K562 (cell line): ENCODE data around the gene OR2A25. TPM values are rescaled to one million over a fixed set of nuclear protein-coding genes. Genes with fewer than 3 reads are reported as not detected.

Experiments used
- ATAC-seq: fragments of 200-7000 bp; cut with Tn5 transposase; 3 replicates; pipeline ENCODE4 v1.9.1; 2020; ENCODE audit warnings: moderate library complexity
- BruUV-seq: library from RNA; stranded (reverse); fragments of 400-500 nt; replicated peaks from 2 replicates; lab custom pipeline; 2021; lab: Mats Ljungman, UMichigan
- CTCF ChIA-PET: fragments of 300-600 bp; formaldehyde crosslinking; extraction: SDS; loops from one replicate; lab custom pipeline; 2021; ENCODE audit warnings: low intra/inter-chr PET ratio; lab: Yijun Ruan, JAX
- POLR2A ChIA-PET: fragments of 300-600, 350-650 bp; sonication (Branson Sonifier 250); formaldehyde crosslinking; extraction: SDS; loops from one replicate; lab custom pipeline; 2021; ENCODE audit warnings: antibody characterized with exemption, inconsistent platforms; lab: Yijun Ruan, JAX
- DNase-seq, 4 experiments: peaks; one replicate each; pipeline versions ENCODE4 v3.0.0 to v3.0.0-alpha.2; 2011 to 2018; ENCODE audit warnings: low spot score in 3 of 4, mixed read lengths in 3 of 4; ENCODE audit errors: extremely low read depth in 1 of 4
- FAIRE-seq: peaks from 2 replicates; lab custom pipeline; 2011; peaks lifted over from hg19 to GRCh38; lab: Jason Lieb, UNC
- H2AFZ ChIP-seq: 2 replicates; pipeline ENCODE4 v1.6.0; 2011; ENCODE audit warnings: low read depth, low read length, control low read depth, inconsistent platforms
- H3K27ac ChIP-seq: fragments of 200-600 bp; 3 replicates; pipeline ENCODE4 v1.8.0; 2011; ENCODE audit warnings: low read depth, mild to moderate bottlenecking, control low read depth, inconsistent platforms, low read length, moderate library complexity, mixed read lengths; ENCODE audit errors: extremely low read depth
- H3K27me3 ChIP-seq, 2 experiments: fragments of 300-600 bp in 1 of 2; 2 replicates in 1 of 2; 3 replicates in 1 of 2; pipeline versions ENCODE4 v1.6.0 to v1.8.0; 2011; ENCODE audit warnings: inconsistent platforms in 2 of 2, low read length in 2 of 2, mild to moderate bottlenecking in 1 of 2, mixed read lengths in 1 of 2, moderate library complexity in 1 of 2; ENCODE audit not compliant: control insufficient read depth in 2 of 2, insufficient read depth in 2 of 2
- H3K36me3 ChIP-seq: fragments of 300-600 bp; 3 replicates; pipeline ENCODE4 v1.8.0; 2011; ENCODE audit warnings: mild to moderate bottlenecking, low read length, inconsistent platforms; ENCODE audit not compliant: control insufficient read depth, insufficient read depth
- H3K4me1 ChIP-seq, 2 experiments: fragments of 200-600 bp in 1 of 2; replicated peaks in 1 of 2; 2 replicates in 1 of 2; 3 replicates in 1 of 2; pipeline versions ENCODE4 v1.5.1 to v1.8.0; 2011; ENCODE audit warnings: inconsistent platforms in 2 of 2, low read length in 2 of 2, mild to moderate bottlenecking in 1 of 2, mixed read lengths in 1 of 2, moderate library complexity in 1 of 2; ENCODE audit not compliant: control insufficient read depth in 2 of 2, insufficient read depth in 2 of 2
- H3K4me2 ChIP-seq: 2 replicates; pipeline ENCODE4 v1.6.1; 2011; ENCODE audit warnings: low read length, control low read depth, inconsistent platforms, mixed read lengths; ENCODE audit not compliant: insufficient read depth
- H3K4me3 ChIP-seq: fragments of 200-600 bp; sonication (generic), shearing (Covaris generic); 2 replicates; pipeline ENCODE4 v1.5.1; 2016; ENCODE audit warnings: control low read depth, inconsistent platforms
- H3K79me2 ChIP-seq: fragments of 200-600 bp; 3 replicates; pipeline ENCODE4 v1.8.0; 2011; ENCODE audit warnings: low read length, inconsistent platforms; ENCODE audit not compliant: control insufficient read depth, insufficient read depth
- H3K9ac ChIP-seq, 2 experiments: 2 replicates each; pipeline versions ENCODE4 v1.6.0 to v1.6.1; 2011; ENCODE audit warnings: low read depth in 2 of 2, low read length in 2 of 2, control low read depth in 1 of 2, inconsistent platforms in 1 of 2, mild to moderate bottlenecking in 1 of 2, mixed read lengths in 1 of 2; ENCODE audit not compliant: insufficient read depth in 1 of 2
- H3K9me1 ChIP-seq: one replicate; pipeline ENCODE4 v1.6.0; 2011; ENCODE audit warnings: inconsistent platforms, mild to moderate bottlenecking, low read length, moderate library complexity; ENCODE audit not compliant: control insufficient read depth, insufficient read depth
- H3K9me3 ChIP-seq: replicated peaks from 2 replicates; pipeline ENCODE4 v1.5.1; 2011; ENCODE audit warnings: low read depth, low read length, inconsistent platforms; ENCODE audit not compliant: control insufficient read depth, insufficient read depth
- H4K20me1 ChIP-seq: replicated peaks from 2 replicates; pipeline ENCODE4 v1.6.1; 2011; ENCODE audit warnings: low read length, inconsistent platforms, mixed read lengths; ENCODE audit not compliant: control insufficient read depth, insufficient read depth
- ADNP ChIP-seq: fragments of 200-800 bp; sonication (Bioruptor generic); IDR thresholded peaks from 2 replicates; pipeline ENCODE4 v1.6.1; 2016; ENCODE audit warnings: missing genetic modification characterization, missing compliant biosample characterization
- BCOR ChIP-seq: fragments of 450-650 bp; IDR thresholded peaks from 2 replicates; pipeline ENCODE4 v1.6.1; 2016
- EWSR1 ChIP-seq: fragments of 450-650 bp; IDR thresholded peaks from 2 replicates; pipeline ENCODE4 v1.6.1; 2018; ENCODE audit warnings: borderline replicate concordance, mild to moderate bottlenecking, low read depth, moderate library complexity; ENCODE audit not compliant: partially characterized antibody
- HMG20A ChIP-seq: fragments of 450-650 bp; formaldehyde crosslinking; conservative IDR thresholded peaks from 2 replicates; pipeline ENCODE4 v1.4.0; 2020; ENCODE audit warnings: mild to moderate bottlenecking, mixed read lengths
- KDM1A ChIP-seq, 2 experiments: fragments of 450-650 bp; IDR thresholded peaks; 2 replicates each; pipeline ENCODE4 v1.6.1; 2016; ENCODE audit warnings: mild to moderate bottlenecking in 2 of 2
- MECOM ChIP-seq: fragments of 250-450 bp; sonication (Bioruptor Pico); IDR thresholded peaks from 2 replicates; pipeline ENCODE4 v1.8.0; 2022; ENCODE audit warnings: inconsistent platforms
- PREB ChIP-seq: sonication (generic); formaldehyde crosslinking; IDR thresholded peaks from 2 replicates; pipeline ENCODE4 v1.8.1; 2023; ENCODE audit warnings: mild to moderate bottlenecking, missing genetic modification reagents
- RBM25 ChIP-seq: fragments of 200-400 bp; formaldehyde crosslinking; IDR thresholded peaks from 2 replicates; pipeline ENCODE4 v1.6.1; 2018; ENCODE audit warnings: low read length, low read depth, moderate library complexity; ENCODE audit not compliant: severe bottlenecking
- RERE ChIP-seq: sonication (generic); formaldehyde crosslinking; IDR thresholded peaks from 2 replicates; pipeline ENCODE4 v1.8.0; 2023; ENCODE audit warnings: missing genetic modification reagents, mild to moderate bottlenecking, borderline replicate concordance
- ZNF146 ChIP-seq: IDR thresholded peaks from one replicate; pipeline ENCODE4 v1.6.1; 2018; ENCODE audit warnings: missing compliant biosample characterization; ENCODE audit not compliant: unreplicated experiment
- WGBS: fragments of 100-300 bp; shearing (Covaris generic); methylation state at CpG from one replicate; pipeline ENCODE4 v1.1.6; 2016; ENCODE audit warnings: low coverage, mixed read lengths; ENCODE audit not compliant: insufficient coverage; ENCODE audit errors: missing lambda C conversion rate; 5-methylcytosine and 5-hydroxymethylcytosine counted together
- in situ Hi-C: fragments of 300-500 bp; cut with MboI; formaldehyde crosslinking; loops from 4 replicates; pipeline ENCODE4 v1.15.0; 2018; ENCODE audit warnings: inconsistent platforms, mixed read lengths
- intact Hi-C: fragments of 100-400 bp; cut with micrococcal nuclease; formaldehyde crosslinking; loops from 2 replicates; pipeline ENCODE4 v1.14.2; 2022
- polyA plus RNA-seq, 8 experiments: library from polyadenylated mRNA; depleted of rRNA in 4 of 8; stranded (reverse) in 5 of 8; unstranded in 3 of 8; fragments of >200 nt; fragmentation: Nextera tagmentation in 2 of 8; fragmentation: Illumina TruSeq in 1 of 8; extraction: Ambion mirVana in 2 of 8; extraction: Trizol in 1 of 8; gene quantifications; 2 replicates each; pipeline versions ENCODE4 v1.2.1 to v1.2.3, GENCODE V29; 2011 to 2014; ENCODE audit warnings: inconsistent platforms in 1 of 8, missing spikeins in 1 of 8
- total RNA-seq, 7 experiments: library from RNA; depleted of rRNA in 6 of 7; stranded (reverse); fragments of >200 nt in 6 of 7; fragmentation: Illumina TruSeq in 2 of 7; extraction: Trizol in 2 of 7; gene quantifications; 2 replicates each; pipeline versions ENCODE4 v1.2.1 to v1.2.3, GENCODE V29; 2011 to 2021; ENCODE audit warnings: low replicate concordance in 1 of 7

The OR2A25 gene
- total and polyA plus RNA-seq, 9 of the 15 experiments (the other 6 are each of a cell fraction or from before 2014, with no cell fraction given), result not detected

GRCh38 chr7:144090667-144091066 lies 21.1 kb downstream of the OR2A25 start:
- CTCF ChIA-PET, result no interaction called here
- no peaks in the 10 kb centered on the region for H3K27me3 ChIP-seq
- intact Hi-C loops, result loop anchor here (10.0 kb wide), 1 partner anchor 64 kb away; no protein-coding TSS in a partner anchor
- FAIRE-seq, result no peak
- TF ChIP-seq HMG20A (CRISPR knock-in tag) (no peak), RBM25 (peak; percentile 86), EWSR1 (no peak), ADNP (0 out of 2 replicates have a peak, but pooled peaks have one; percentile 19), MECOM (CRISPR knock-in tag) (no peak), BCOR (peak; percentile 60), ZNF146 (CRISPR knock-in tag) (peak; percentile 98), RERE (no peak), KDM1A (IDR thresholded peaks at IDR 0.05) (peak; percentile 29 to 43; a peak in 3 of 4 replicates), PREB (CRISPR knock-in tag) (no peak)
- TF ChIP-seq, all 486 proteins: peak for 5
- BruUV-seq, result no TSS peak
- Histone ChIP-seq H4K20me1 (no peaks in the 10 kb centered on the region), H3K4me2 (no peak overlapping the region), H3K79me2 (no peaks in the 10 kb centered on the region), H3K4me1 (no peaks in the 10 kb centered on the region), H3K4me3 (no peak overlapping the region), H3K9me1 (no peaks in the 10 kb centered on the region), H3K27ac (no peak overlapping the region), H3K9ac (no peak overlapping the region), H3K9me3 (no peaks in the 10 kb centered on the region), H2AFZ (no peak overlapping the region), H3K36me3 (no peaks in the 10 kb centered on the region)
- DNase-seq, result no peak
- WGBS, result 10% methylated on average over 3 of the region's 3 CpGs
- ATAC-seq, result no peak
- in situ Hi-C loops, result no loop called here
- POLR2A ChIA-PET, result no interaction called here
